PC-9 (cell line): Measurements from ENCODE around the gene UAP1L1. TPM values are rescaled to one million over a fixed set of nuclear protein-coding genes. Genes with fewer than 3 reads are reported as not detected.

ENCODE experiments used
- BruUV-seq: library from RNA; stranded (reverse); fragments of 400-500 nt; replicated peaks from 2 replicates; lab custom pipeline; 2021; lab: Mats Ljungman, UMichigan
- CTCF ChIA-PET: fragments of 300-600 bp; sonication (Branson Sonifier 250); formaldehyde crosslinking; loops from one replicate; lab custom pipeline; 2022; ENCODE audit warnings: antibody characterized with exemption; lab: Charles Lee
- POLR2A ChIA-PET: fragments of 300-600 bp; sonication (Branson Sonifier 250); formaldehyde crosslinking; loops from one replicate; lab custom pipeline; 2022; ENCODE audit warnings: antibody characterized with exemption; ENCODE audit not compliant: unreplicated experiment; lab: Charles Lee
- DNase-seq, 2 experiments: peaks; one replicate each; pipeline versions ENCODE4 v3.0.0 to v3.0.0-alpha.2; 2015 to 2022; ENCODE audit warnings: mixed read lengths in 1 of 2
- H2AFZ ChIP-seq: fragments of 200-600 bp; sonication (generic); 2 replicates; pipeline ENCODE4 v1.8.1; 2017; ENCODE audit warnings: antibody characterized with exemption
- H3F3A ChIP-seq: fragments of 200-600 bp; sonication (generic); 2 replicates; pipeline ENCODE4 v1.8.1; 2017; ENCODE audit warnings: antibody characterized with exemption, mild to moderate bottlenecking, low read depth; ENCODE audit not compliant: insufficient read depth
- H3K27ac ChIP-seq: fragments of 200-600 bp; sonication (generic); 2 replicates; pipeline ENCODE4 v1.6.1; 2016; ENCODE audit warnings: mixed run types
- H3K27me3 ChIP-seq: fragments of 200-600 bp; sonication (generic); 2 replicates; pipeline ENCODE4 v1.6.1; 2016; ENCODE audit warnings: low read depth, mixed run types; ENCODE audit not compliant: insufficient read depth
- H3K36me3 ChIP-seq: fragments of 200-600 bp; sonication (generic); 2 replicates; pipeline ENCODE4 v1.6.1; 2016; ENCODE audit warnings: low read depth, mixed run types
- H3K4me1 ChIP-seq: fragments of 200-600 bp; sonication (generic); replicated peaks from 2 replicates; pipeline ENCODE4 v1.6.1; 2016; ENCODE audit warnings: mixed run types; ENCODE audit not compliant: insufficient read depth
- H3K4me2 ChIP-seq: fragments of 200-600 bp; sonication (generic); 2 replicates; pipeline ENCODE4 v1.6.1; 2017; ENCODE audit warnings: mixed run types
- H3K4me3 ChIP-seq: fragments of 200-600 bp; sonication (generic); 2 replicates; pipeline ENCODE4 v1.6.1; 2016; ENCODE audit warnings: mixed run types
- H3K79me2 ChIP-seq: fragments of 200-600 bp; sonication (generic); 2 replicates; pipeline ENCODE4 v1.6.1; 2017; ENCODE audit warnings: low read depth, mixed run types
- H3K9me2 ChIP-seq: fragments of 200-600 bp; sonication (generic); 2 replicates; pipeline ENCODE4 v1.8.1; 2017; ENCODE audit warnings: mild to moderate bottlenecking; ENCODE audit not compliant: insufficient read depth
- H3K9me3 ChIP-seq: fragments of 200-600 bp; sonication (generic); 2 replicates; pipeline ENCODE4 v1.8.1; 2016; ENCODE audit warnings: low read depth; ENCODE audit not compliant: insufficient read depth
- H4K20me1 ChIP-seq: fragments of 200-600 bp; sonication (generic); 2 replicates; pipeline ENCODE4 v1.8.1; 2017; ENCODE audit not compliant: insufficient read depth
- CTCF ChIP-seq: fragments of 200-600 bp; sonication (generic); conservative IDR thresholded peaks from 2 replicates; pipeline ENCODE4 v1.6.1; 2017; ENCODE audit warnings: mixed run types, antibody characterized with exemption, mild to moderate bottlenecking, moderate library complexity
- EZH2 ChIP-seq: fragments of 200-600 bp; sonication (generic); IDR thresholded peaks from 2 replicates; pipeline ENCODE4 v1.8.0; 2017; ENCODE audit warnings: antibody characterized with exemption, low read depth
- intact Hi-C: fragments of 100-400 bp; cut with micrococcal nuclease; formaldehyde crosslinking; loops from one replicate; pipeline ENCODE4 v1.10.0; 2022; ENCODE audit not compliant: unreplicated experiment
- total RNA-seq: library from RNA; stranded (reverse); gene quantifications from 2 replicates; pipeline ENCODE4 v1.2.3, GENCODE V29; 2021

UAP1L1 gene
- total RNA-seq, 1 experiment from 2014 or later: 9.9 TPM

- ChIA-PET POLR2A (no interaction called here), CTCF (no interaction called here)
- DNase-seq: no peak
- H3K9me2 ChIP-seq: no peaks in the 10 kb centered on the region
- H3K79me2 ChIP-seq: no peaks in the 10 kb centered on the region
- H3K9me3 ChIP-seq: no peaks in the 10 kb centered on the region
- no peaks in the 10 kb centered on the region for H3K36me3 ChIP-seq
- no peak overlapping the region for H2AFZ ChIP-seq
- TF ChIP-seq CTCF (no peak), EZH2 (no peak)
- intact Hi-C loops: no loop called here
- H4K20me1 ChIP-seq: peaks cover 5% of the 10 kb centered on the region; the same call in 1 of the 2 replicates
- H3K27me3 ChIP-seq: peaks cover 6% of the 10 kb centered on the region
- peaks cover 9% of the 10 kb centered on the region; the same call in 1 of the 2 replicates for H3F3A ChIP-seq
- H3K4me1 ChIP-seq: no peaks in the 10 kb centered on the region
- H3K4me3 ChIP-seq: no peak overlapping the region
- no TSS peak for BruUV-seq
- no peak overlapping the region for H3K27ac ChIP-seq
- no peak overlapping the region for H3K4me2 ChIP-seq
Observed at GRCh38 chr9:137051145-137051724, 26.1 kb upstream of the UAP1L1 start.

- TF ChIP-seq EZH2 (no peak), CTCF (no peak)
- no peaks in the 10 kb centered on the region for H3K79me2 ChIP-seq
- BruUV-seq: no TSS peak
- H3K27me3 ChIP-seq: peaks cover 6% of the 10 kb centered on the region
- H3F3A ChIP-seq: peaks cover 6% of the 10 kb centered on the region; the same call in 1 of the 2 replicates
- H3K4me3 ChIP-seq: no peak overlapping the region
- CTCF ChIA-PET: no interaction called here
- H3K9me3 ChIP-seq: no peaks in the 10 kb centered on the region
- 0 out of 2 replicates have a peak, but pooled peaks cover under 1% of the 10 kb centered on the region for H4K20me1 ChIP-seq
- no peak for DNase-seq
- H3K36me3 ChIP-seq: no peaks in the 10 kb centered on the region
- POLR2A ChIA-PET: no interaction called here
- intact Hi-C loops: no loop called here
- no peak overlapping the region for H2AFZ ChIP-seq
- no peaks in the 10 kb centered on the region for H3K4me1 ChIP-seq
- no peak overlapping the region for H3K4me2 ChIP-seq
- no peaks in the 10 kb centered on the region for H3K9me2 ChIP-seq
- no peak overlapping the region for H3K27ac ChIP-seq
Observed at GRCh38 chr9:137052293-137052692, 25.0 kb upstream of the UAP1L1 start.

- Histone ChIP-seq H3K27me3 (peaks cover 6% of the 10 kb centered on the region), H3K27ac (no peak overlapping the region), H3K4me3 (peak overlapping the region; percentile 62; the same call in 1 of the 2 replicates), H3K36me3 (no peaks in the 10 kb centered on the region), H3K9me3 (no peaks in the 10 kb centered on the region), H3K9me2 (no peaks in the 10 kb centered on the region), H3F3A (peaks cover under 1% of the 10 kb centered on the region; the same call in 1 of the 2 replicates), H2AFZ (no peak overlapping the region; the same call in 1 of the 2 replicates), H3K4me2 (peak overlapping the region; percentile 84), H3K4me1 (no peaks in the 10 kb centered on the region), H4K20me1 (no peaks in the 10 kb centered on the region), H3K79me2 (no peaks in the 10 kb centered on the region)
- DNase-seq: peak in 1 of 2 experiments; percentile 13
- BruUV-seq: no TSS peak
- CTCF ChIA-PET: interaction anchor here (0.7 to 0.8 kb wide), 2 partner anchors 14 to 172 kb away, joined by 3 read pairs; partner anchors contain the start of gene CYSRT1
- POLR2A ChIA-PET: interaction anchor here (0.7 kb wide), 1 partner anchor 371 kb away, joined by 3 read pairs; no protein-coding TSS in a partner anchor
- intact Hi-C loops: no loop called here
- TF ChIP-seq CTCF (no peak), EZH2 (no peak)
Observed at GRCh38 chr9:137052998-137053943, 24.0 kb upstream of the UAP1L1 start.
